ENCODE results near the gene RNF213. TPM values are rescaled to one million over a fixed set of nuclear protein-coding genes. Genes with fewer than 3 reads are reported as not detected.

Gene RNF213
- total RNA-seq, 1 experiment from 2014 or later, result 28.6 TPM

GRCh38 chr17:80365001-80365965 is 104.6 kb downstream of the RNF213 start:
- no peak for DNase-seq (ENCODE audit: low read depth)

GRCh38 chr17:80365983-80366382 is 105.3 kb downstream of the RNF213 start:
- DNase-seq (ENCODE audit: low read depth), result no peak

- no peak for DNase-seq (ENCODE audit: low read depth)
Observed at GRCh38 chr17:80367503-80367902, 106.9 kb downstream of the RNF213 start.

GRCh38 chr17:80371196-80371595 is 110.5 kb downstream of the RNF213 start:
- no peak for DNase-seq (ENCODE audit: low read depth)

GRCh38 chr17:80372456-80372855 is 111.8 kb downstream of the RNF213 start:
- no peak for DNase-seq (ENCODE audit: low read depth)

- DNase-seq (ENCODE audit: low read depth), result no peak
Observed at GRCh38 chr17:80372922-80373570, 112.4 kb downstream of the RNF213 start.

GRCh38 chr17:80374039-80374731 is 113.5 kb downstream of the RNF213 start:
- no peak for DNase-seq (ENCODE audit: low read depth)

- no peak for DNase-seq (ENCODE audit: low read depth)
Observed at GRCh38 chr17:80374732-80375585, 114.3 kb downstream of the RNF213 start.

GRCh38 chr17:80376531-80376930 is 115.9 kb downstream of the RNF213 start:
- DNase-seq (ENCODE audit: low read depth), result no peak

- DNase-seq (ENCODE audit: low read depth), result no peak
Observed at GRCh38 chr17:80377798-80378197, 117.1 kb downstream of the RNF213 start.

GRCh38 chr17:80379348-80379747 is 118.7 kb downstream of the RNF213 start:
- DNase-seq (ENCODE audit: low read depth), result no peak

- no peak for DNase-seq (ENCODE audit: low read depth)
Observed at GRCh38 chr17:80380068-80380467, 119.4 kb downstream of the RNF213 start.

- no peak for DNase-seq (ENCODE audit: low read depth)
Observed at GRCh38 chr17:80380555-80381002, 119.9 kb downstream of the RNF213 start.

- DNase-seq (ENCODE audit: low read depth), result no peak
Observed at GRCh38 chr17:80381416-80381923, 120.8 kb downstream of the RNF213 start.

- no peak for DNase-seq (ENCODE audit: low read depth)
Observed at GRCh38 chr17:80382446-80382845, 121.8 kb downstream of the RNF213 start.

GRCh38 chr17:80382956-80383355 is 122.3 kb downstream of the RNF213 start:
- no peak for DNase-seq (ENCODE audit: low read depth)

- no peak for DNase-seq (ENCODE audit: low read depth)
Observed at GRCh38 chr17:80384078-80384960, 123.7 kb downstream of the RNF213 start.

GRCh38 chr17:80385046-80385445 is 124.4 kb downstream of the RNF213 start:
- DNase-seq (ENCODE audit: low read depth), result no peak

- no peak for DNase-seq (ENCODE audit: low read depth)
Observed at GRCh38 chr17:80386341-80386740, 125.7 kb downstream of the RNF213 start.

- no peak for DNase-seq (ENCODE audit: low read depth)
Observed at GRCh38 chr17:80387071-80387470, 126.4 kb downstream of the RNF213 start.

Data from HT1080 (cell line).